Measurements from ENCODE around the gene UCP3. TPM values are rescaled to one million over a fixed set of nuclear protein-coding genes. Genes with fewer than 3 reads are reported as not detected.

The UCP3 gene
- total RNA-seq, 1 experiment from 2014 or later: 1.3 TPM

DNA sequence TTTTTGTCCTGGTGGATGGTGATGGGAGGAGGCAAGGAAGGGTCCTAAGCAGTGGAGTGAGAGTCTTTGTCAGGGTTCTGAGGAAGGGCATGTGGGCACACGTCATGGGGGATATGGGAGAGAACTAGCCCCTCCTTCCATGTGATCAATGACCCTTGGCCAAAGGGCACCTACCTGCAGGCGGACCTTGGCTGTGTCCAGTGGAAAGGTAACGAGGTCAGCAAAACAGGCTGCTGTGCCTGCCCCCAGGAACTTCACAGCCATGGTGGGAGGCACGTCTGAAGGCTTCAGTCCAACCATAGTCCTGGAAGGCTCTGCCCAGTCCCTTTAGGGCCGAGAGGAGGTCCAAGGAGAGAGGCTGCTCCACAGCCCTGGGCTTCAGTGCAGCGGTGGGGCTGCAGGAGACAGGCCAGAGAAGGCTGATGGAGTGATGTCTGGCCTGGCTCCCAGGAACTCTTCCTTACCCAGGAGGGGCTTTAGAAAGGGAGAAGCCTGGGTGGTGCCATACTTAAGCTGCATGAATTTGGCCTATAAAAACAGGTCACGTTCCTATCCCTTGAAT, 2.1 kb downstream of the UCP3 start:
- Histone ChIP-seq H3K27me3 (ENCODE audit: insufficient read depth, low read length) (no peaks in the 10 kb centered on the region), H2AFZ (ENCODE audit: low read depth, low read length, poor library complexity, severe bottlenecking) (no peak overlapping the region), H3K4me1 (ENCODE audit: control insufficient read depth in 1 of 2, insufficient read depth in 2 of 2, low read length in 2 of 2) (no peaks in the 10 kb centered on the region), H4K20me1 (ENCODE audit: insufficient read depth) (no peaks in the 10 kb centered on the region), H3K4me3 (replicated peaks in 1 of 2; ENCODE audit: low read depth in 1 of 2, low read length in 2 of 2) (no peak overlapping the region), H3K9me3 (ENCODE audit: control insufficient read depth in 1 of 2, insufficient read depth in 1 of 2, low read depth in 1 of 2, low read length in 2 of 2) (no peaks in the 10 kb centered on the region), H3K36me3 (ENCODE audit: control insufficient read depth in 1 of 2, insufficient read depth in 2 of 2, low read length in 2 of 2) (no peaks in the 10 kb centered on the region), H3K79me2 (ENCODE audit: insufficient read depth, low read length) (no peaks in the 10 kb centered on the region), H3K9ac (ENCODE audit: low read length) (no peak overlapping the region), H3K9me2 (ENCODE audit: insufficient read depth) (no peaks in the 10 kb centered on the region), H3K27ac (ENCODE audit: low read depth, low read length) (no peak overlapping the region), H3K4me2 (ENCODE audit: low read length) (no peak overlapping the region)
- TF ChIP-seq TCF7L2 (IDR thresholded peaks at IDR 0.05; ENCODE audit: borderline replicate concordance, extremely low read depth, insufficient read depth, insufficient read length): no peak
- TF ChIP-seq EZH2 (IDR thresholded peaks at IDR 0.05): no peak
- TF ChIP-seq, protein P1, sequence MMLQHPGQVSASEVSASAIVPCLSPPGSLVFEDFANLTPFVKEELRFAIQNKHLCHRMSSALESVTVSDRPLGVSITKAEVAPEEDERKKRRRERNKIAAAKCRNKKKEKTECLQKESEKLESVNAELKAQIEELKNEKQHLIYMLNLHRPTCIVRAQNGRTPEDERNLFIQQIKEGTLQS (IDR thresholded peaks at IDR 0.05): no peak
- TF ChIP-seq POLR2A (IDR thresholded peaks at IDR 0.05; ENCODE audit: borderline replicate concordance, extremely low read depth, insufficient read depth, insufficient read length): no peak
- no peak for TF ChIP-seq FOSL1 (IDR thresholded peaks at IDR 0.05; ENCODE audit: low read depth)
- TF ChIP-seq SRF (IDR thresholded peaks at IDR 0.05; ENCODE audit: low read depth): no peak
- no peak for TF ChIP-seq JUND (IDR thresholded peaks at IDR 0.05)
- TF ChIP-seq, protein P2, sequence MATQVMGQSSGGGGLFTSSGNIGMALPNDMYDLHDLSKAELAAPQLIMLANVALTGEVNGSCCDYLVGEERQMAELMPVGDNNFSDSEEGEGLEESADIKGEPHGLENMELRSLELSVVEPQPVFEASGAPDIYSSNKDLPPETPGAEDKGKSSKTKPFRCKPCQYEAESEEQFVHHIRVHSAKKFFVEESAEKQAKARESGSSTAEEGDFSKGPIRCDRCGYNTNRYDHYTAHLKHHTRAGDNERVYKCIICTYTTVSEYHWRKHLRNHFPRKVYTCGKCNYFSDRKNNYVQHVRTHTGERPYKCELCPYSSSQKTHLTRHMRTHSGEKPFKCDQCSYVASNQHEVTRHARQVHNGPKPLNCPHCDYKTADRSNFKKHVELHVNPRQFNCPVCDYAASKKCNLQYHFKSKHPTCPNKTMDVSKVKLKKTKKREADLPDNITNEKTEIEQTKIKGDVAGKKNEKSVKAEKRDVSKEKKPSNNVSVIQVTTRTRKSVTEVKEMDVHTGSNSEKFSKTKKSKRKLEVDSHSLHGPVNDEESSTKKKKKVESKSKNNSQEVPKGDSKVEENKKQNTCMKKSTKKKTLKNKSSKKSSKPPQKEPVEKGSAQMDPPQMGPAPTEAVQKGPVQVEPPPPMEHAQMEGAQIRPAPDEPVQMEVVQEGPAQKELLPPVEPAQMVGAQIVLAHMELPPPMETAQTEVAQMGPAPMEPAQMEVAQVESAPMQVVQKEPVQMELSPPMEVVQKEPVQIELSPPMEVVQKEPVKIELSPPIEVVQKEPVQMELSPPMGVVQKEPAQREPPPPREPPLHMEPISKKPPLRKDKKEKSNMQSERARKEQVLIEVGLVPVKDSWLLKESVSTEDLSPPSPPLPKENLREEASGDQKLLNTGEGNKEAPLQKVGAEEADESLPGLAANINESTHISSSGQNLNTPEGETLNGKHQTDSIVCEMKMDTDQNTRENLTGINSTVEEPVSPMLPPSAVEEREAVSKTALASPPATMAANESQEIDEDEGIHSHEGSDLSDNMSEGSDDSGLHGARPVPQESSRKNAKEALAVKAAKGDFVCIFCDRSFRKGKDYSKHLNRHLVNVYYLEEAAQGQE (IDR thresholded peaks at IDR 0.05; ENCODE audit: low read depth): no peak
- TF ChIP-seq, protein P3, sequence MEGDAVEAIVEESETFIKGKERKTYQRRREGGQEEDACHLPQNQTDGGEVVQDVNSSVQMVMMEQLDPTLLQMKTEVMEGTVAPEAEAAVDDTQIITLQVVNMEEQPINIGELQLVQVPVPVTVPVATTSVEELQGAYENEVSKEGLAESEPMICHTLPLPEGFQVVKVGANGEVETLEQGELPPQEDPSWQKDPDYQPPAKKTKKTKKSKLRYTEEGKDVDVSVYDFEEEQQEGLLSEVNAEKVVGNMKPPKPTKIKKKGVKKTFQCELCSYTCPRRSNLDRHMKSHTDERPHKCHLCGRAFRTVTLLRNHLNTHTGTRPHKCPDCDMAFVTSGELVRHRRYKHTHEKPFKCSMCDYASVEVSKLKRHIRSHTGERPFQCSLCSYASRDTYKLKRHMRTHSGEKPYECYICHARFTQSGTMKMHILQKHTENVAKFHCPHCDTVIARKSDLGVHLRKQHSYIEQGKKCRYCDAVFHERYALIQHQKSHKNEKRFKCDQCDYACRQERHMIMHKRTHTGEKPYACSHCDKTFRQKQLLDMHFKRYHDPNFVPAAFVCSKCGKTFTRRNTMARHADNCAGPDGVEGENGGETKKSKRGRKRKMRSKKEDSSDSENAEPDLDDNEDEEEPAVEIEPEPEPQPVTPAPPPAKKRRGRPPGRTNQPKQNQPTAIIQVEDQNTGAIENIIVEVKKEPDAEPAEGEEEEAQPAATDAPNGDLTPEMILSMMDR (IDR thresholded peaks at IDR 0.05 in 2 of 3, conservative IDR thresholded peaks at IDR 0.05 in 1 of 3; ENCODE audit: borderline replicate concordance in 1 of 3, insufficient read depth in 1 of 3, low read depth in 2 of 3, low read length in 2 of 3): no peak
- no peak for TF ChIP-seq RAD21 (IDR thresholded peaks at IDR 0.05; ENCODE audit: low read depth)
- no peak for TF ChIP-seq ELF1 (IDR thresholded peaks at IDR 0.05; ENCODE audit: borderline replicate concordance, low read depth)
- TF ChIP-seq CEBPB (IDR thresholded peaks at IDR 0.05; ENCODE audit: low read depth): no peak
- no peak for TF ChIP-seq YY1 (IDR thresholded peaks at IDR 0.05; ENCODE audit: extremely low read depth, insufficient replicate concordance, low read depth, low read length)
- ChIA-PET RAD21 (ENCODE audit: low non-redundant PET in 1 of 2, low total read pairs in 2 of 2, uncharacterized antibody in 2 of 2, unreplicated experiment in 2 of 2) (no interaction called here), POLR2A (no interaction called here), CTCF (no interaction called here)
- DNase-seq (ENCODE audit: low read depth, low spot score): no peak
- BruUV-seq (replicated peaks): no TSS peak
- ATAC-seq: no peak
- intact Hi-C loops (cut with micrococcal nuclease): no loop called here

Data from HCT116 (cell line).